A172 (cell line): ENCODE data around the gene KNDC1. TPM values are rescaled to one million over a fixed set of nuclear protein-coding genes. Genes with fewer than 3 reads are reported as not detected.

Experiments used
- DNase-seq: peaks from one replicate; pipeline ENCODE4 v3.0.0-alpha.2; 2015; ENCODE audit warnings: low spot score
- total RNA-seq: library from RNA; depleted of rRNA; stranded (reverse); fragments of >200 nt; shearing (Covaris generic); gene quantifications from 2 replicates; pipeline ENCODE4 v1.2.3, GENCODE V29; 2014

Gene KNDC1
- total RNA-seq, 1 experiment from 2014 or later, result 3.2 TPM

DNA sequence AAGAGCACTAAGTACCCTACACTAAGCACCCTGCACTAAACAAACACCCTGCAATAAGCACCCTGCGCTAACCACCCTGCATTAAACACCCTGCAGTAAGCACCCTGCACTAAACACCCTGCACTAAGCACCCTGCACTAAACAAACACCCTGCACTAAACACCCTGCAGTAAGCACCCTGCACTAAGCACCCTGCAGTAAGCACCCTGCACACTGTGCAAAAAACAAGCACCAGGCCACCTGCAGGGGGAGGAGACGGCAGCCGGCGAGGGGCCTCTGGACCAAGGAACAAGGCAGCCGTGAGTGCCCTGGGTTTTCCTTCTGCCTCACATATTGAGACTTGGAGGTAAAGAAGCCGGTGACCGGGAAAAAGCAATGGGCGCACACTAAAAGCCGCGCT, 30.2 kb downstream of the KNDC1 start:
- no peak for DNase-seq

- no peak for DNase-seq
These were observed 31.6 kb downstream of the KNDC1 start for GRCh38 chr10:133191651-133192050.

DNA sequence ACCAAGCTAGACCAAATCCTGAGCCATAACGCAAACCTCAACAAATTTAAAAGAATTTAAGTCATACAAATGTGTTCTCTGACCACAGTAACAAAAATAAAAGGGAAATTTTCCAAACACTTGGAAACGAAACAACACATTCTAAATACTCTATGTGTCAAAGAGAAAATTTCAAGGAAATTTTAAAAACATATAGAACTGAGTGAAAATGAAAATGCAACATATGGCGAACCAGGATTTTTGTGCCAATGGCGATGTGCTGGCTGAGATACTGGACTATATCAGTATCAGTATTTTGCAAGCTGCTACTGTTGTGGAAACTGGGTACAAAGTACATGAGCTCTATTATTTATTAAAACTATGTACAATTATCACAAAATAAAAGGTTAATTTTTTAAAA, 34.1 kb downstream of the KNDC1 start:
- no peak for DNase-seq

DNA sequence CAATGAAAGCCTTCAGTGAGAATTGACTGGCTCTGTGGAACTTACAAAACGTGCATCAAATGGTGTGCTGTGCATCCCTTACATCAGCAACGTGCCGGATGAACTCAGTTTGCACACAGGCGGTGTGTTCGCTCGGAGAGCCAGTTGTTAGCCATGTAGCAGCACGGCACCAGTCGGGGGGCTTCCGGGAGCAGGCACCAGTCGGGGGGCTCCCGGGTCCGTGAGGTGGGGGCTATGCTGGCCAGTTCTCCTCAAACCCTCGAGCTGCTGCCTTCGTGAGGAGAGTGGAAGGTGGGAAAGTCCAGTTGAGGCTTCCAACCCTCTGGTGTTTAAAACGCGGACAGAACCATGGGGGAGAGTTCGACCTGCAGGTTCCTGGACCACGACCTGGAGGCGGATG, 35.1 kb downstream of the KNDC1 start:
- DNase-seq, result no peak

GRCh38 chr10:133195611-133196010, 35.6 kb downstream of the KNDC1 start:
- no peak for DNase-seq

DNA sequence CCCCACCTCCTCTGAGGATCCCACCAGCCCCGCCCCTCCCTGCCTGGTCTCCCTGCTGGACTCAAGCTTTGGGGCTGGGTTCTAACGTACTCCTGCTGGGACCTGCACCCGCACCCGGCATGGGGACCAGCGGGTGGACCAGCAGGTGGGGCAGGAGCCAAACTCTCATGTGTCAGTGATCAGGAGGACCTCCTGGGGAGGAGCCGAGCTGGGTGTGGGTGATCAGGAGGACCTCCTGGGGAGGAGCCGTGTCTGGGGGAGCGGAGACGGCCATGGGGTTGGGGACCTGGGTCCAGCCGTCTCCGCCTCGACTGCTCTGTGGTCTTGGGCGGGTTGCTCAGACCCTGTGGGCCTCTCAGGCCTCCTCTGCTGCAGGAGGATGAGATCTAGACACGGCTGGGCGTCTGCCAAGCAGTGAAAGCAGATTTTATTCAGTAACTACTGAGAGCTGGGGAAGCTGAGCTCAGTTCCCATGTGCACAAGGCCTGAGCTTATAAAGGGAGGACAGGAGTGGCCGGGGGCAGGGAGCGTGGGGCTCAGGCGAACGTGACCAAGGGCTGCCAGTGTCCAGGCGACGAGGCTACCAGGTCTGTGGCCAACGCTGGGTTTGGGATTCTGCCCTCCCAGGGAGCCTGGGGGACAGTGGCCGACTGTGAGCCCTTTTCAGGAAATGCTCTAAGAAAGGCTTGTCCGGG, 36.3 kb downstream of the KNDC1 start:
- DNase-seq, result no peak

- no peak for DNase-seq
These were observed 37.1 kb downstream of the KNDC1 start for GRCh38 chr10:133196936-133197758.

GRCh38 chr10:133197786-133198185, 37.8 kb downstream of the KNDC1 start:
- no peak for DNase-seq

- DNase-seq, result no peak
These were observed 38.2 kb downstream of the KNDC1 start for GRCh38 chr10:133198206-133198605.

DNA sequence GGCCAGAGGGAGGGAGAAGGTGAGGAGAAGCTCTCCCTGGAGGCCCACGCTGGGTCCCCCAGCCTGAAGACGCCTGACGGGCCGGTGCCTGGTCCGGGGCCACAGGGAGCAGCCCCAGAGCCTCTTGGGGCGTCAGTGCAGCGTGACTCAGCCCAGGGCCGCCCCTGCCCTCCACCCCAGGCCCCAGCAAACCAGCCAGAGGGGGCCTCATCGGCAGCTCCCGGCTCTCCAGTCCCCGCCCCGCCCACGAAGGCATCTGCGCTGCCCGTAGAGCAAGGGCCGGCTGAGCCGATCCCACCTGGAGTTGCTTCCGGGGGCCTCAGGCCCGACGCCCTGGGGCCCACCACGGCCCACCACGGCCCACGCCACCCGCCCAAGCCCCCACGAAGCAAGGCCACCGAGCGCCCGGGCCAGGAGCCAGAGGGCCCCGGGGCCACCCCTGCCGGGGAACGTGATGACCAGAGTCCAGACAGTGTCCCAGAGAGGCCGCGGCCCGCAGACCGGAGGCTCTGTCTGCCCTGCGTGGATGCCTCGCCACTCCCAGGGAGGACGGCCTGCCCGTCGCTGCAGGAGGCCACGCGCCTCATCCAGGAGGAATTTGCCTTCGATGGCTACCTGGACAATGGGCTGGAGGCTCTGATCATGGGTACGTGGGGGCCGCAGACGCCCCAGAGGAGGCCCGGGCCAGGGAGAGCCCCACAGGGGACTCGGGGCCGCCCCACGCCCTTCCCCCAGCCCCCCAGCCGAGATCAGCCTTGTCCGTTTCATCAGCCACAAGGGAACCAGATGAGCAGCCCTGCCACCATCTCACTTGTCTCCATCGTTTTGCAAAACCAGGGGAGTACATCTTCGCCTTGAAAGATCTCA, 38.8 kb downstream of the KNDC1 start:
- no peak for DNase-seq

DNA sequence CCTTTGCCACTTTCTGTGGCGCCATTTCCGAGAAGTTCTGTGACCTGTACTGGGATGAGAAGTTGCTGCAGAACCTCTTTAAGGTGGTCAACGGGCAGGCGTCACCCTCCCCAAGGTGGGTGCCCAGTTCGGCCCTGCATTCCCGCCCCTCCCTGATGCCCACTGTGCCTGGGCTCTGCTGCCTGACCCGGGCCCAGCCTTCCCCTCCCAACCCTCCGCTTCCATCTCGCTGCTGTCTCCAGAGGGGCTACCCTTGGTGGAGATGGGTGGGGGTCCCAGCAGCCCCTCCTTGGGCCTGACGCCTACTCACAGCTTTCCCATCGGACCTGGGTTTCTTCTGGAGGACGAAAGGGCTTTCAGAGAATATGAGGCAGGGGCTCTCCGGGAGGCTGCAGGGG, 39.5 kb downstream of the KNDC1 start:
- no peak for DNase-seq

DNA sequence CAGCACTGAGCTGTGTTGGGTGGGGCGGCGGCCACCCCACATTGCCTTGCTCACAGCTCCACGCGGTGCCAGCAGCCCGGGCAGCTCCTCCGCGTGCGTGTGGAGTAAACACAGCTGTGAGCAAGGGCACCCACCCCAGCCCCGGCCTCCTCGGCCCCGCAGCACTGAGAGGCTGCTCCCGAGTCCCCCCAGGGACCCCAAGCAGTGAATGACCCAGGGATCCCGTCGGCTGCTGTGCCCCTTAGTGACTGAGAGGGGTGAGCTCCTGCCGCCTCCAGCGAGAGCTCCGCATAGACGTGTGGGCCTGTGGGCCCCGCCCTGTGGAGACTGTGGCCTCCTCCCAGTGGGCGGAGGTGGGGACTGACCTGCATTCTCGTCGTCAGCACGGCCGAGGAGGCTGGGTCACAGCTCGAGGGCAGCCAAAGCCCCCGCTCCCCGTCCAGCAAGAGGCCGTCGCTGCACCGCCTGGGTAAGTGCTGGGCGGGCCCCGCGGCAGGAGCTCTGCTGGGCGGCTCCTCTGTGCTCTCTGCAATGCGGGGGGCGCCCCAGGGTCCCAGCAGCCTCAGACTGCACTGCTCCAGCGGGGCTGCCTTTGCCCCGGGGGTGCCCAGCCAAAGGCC, 40.1 kb downstream of the KNDC1 start:
- no peak for DNase-seq

DNA sequence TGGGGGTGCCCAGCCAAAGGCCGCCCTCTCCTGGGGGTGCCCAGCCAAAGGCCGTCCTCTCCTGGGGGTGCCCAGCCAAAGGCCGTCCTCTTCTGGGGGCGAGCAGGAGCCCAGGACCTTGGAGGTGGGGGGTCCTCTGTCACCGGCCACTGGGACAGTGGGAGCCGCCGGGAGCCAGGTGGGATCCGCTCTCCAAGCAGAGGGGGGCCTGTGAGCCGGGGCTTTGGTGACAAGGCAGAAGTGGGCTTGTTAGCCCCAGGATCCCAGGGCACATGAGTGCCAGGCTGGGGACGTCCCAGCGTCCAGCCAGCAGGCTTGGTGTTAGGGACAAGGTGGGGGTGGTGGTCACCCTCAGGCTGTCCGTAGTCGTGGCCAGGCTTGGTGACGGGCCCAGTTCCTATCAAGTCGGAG, 40.6 kb downstream of the KNDC1 start:
- DNase-seq, result no peak

GRCh38 chr10:133201151-133201947, 41.3 kb downstream of the KNDC1 start:
- DNase-seq, result no peak

- DNase-seq, result no peak
These were observed 42.1 kb downstream of the KNDC1 start for GRCh38 chr10:133201948-133202725.

DNA sequence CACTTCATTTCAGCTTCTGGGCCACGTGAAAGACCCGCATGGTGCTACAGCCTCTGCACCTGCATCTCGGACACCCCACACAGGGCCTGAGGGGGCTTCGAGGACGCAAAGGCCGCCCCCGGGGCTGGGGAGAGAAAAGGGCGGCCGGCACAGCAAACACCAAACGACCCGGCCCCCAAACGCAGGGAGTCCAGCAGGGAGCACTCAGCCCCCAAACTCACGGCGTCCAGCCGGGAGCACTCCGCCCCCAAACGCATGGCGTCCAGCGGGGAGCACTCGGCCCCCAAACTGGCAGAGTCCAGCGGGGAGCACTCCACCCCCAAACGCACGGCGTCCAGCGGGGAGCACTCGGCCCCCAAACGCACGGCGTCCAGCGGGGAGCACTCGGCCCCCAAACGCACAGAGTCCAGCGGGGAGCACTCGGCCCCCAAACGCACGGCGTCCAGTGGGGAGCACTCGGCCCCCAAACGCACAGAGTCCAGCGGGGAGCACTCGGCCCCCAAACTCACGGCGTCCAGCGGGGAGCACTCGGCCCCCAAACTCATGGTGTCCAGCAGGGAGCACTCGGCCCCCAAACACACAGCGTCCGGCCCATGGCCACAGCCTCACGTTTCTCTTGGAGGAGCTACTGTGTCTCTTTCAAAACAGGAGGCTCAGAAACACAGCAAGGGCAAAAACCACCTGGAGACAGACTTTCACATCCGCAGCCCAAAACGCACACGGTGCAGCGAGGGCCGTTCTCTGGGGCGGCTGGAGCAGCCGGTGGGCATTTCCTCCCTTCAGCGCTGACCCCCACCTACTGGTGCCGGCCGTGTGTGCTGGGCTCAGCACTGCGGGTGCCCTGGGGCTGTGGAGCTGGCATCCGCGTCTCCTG, 43.0 kb downstream of the KNDC1 start:
- no peak for DNase-seq

- DNase-seq, result no peak
These were observed 43.7 kb downstream of the KNDC1 start for GRCh38 chr10:133203652-133204195.

- no peak for DNase-seq
These were observed 44.4 kb downstream of the KNDC1 start for GRCh38 chr10:133204226-133205015.
